Cardiac fibroblast (primary cell): Measurements from ENCODE around the gene PIGS.
"Not testable (repeated sequence)": the region's sequence is repeated elsewhere in the genome, so short reads cannot be mapped to it uniquely, and the experiment has no call there.

Source experiments
- DNase-seq, 2 donors: peaks; one replicate each; pipeline versions ENCODE4 v3.0.0 to v3.0.0-alpha.2; 2010; ENCODE audit warnings: low read depth in 2 of 2
- H3K4me3 ChIP-seq, 2 donors: replicated peaks in 1 of 2; 1 replicate in 1 of 2; 2 replicates in 1 of 2; pipeline ENCODE4 v1.5.1; 2011; ENCODE audit warnings: low read depth in 2 of 2, low read length in 2 of 2, mild to moderate bottlenecking in 2 of 2, moderate library complexity in 1 of 2
- CTCF ChIP-seq: IDR thresholded peaks from one replicate; pipeline ENCODE4 v1.5.1; 2011; ENCODE audit warnings: low read depth, mild to moderate bottlenecking, low read length, inconsistent platforms

PIGS gene

GRCh38 chr17:28578246-28579195 lies 7.2 kb upstream of the PIGS start:
- no peak for TF ChIP-seq CTCF
- no peak for DNase-seq

GRCh38 chr17:28577466-28577824 lies 6.1 kb upstream of the PIGS start:
- no peak overlapping the region for H3K4me3 ChIP-seq
- no peak for TF ChIP-seq CTCF

More at GRCh38 chr17:28578246-28579195, 7.2 kb upstream of the PIGS start:
- no peak overlapping the region for H3K4me3 ChIP-seq

GRCh38 chr17:28576758-28577465 lies 5.6 kb upstream of the PIGS start, which contains the start of gene ALDOC:
Gene ALDOC, minus strand, starts transcription at chr17:28576895. Its CDS starts 1,363 bp downstream, at chr17:28575532.
- DNase-seq: peak; percentile 90 to 96
- no peak for TF ChIP-seq CTCF
- H3K4me3 ChIP-seq: peak within 1 kb of the TSS; percentile 38 to 47

More at GRCh38 chr17:28577466-28577824, 6.1 kb upstream of the PIGS start:
- DNase-seq: no peak

GRCh38 chr17:28576016-28576415 lies 4.7 kb upstream of the PIGS start:
- not testable (repeated sequence) for DNase-seq
- peak overlapping the region in 1 of 2 donors; percentile 32 for H3K4me3 ChIP-seq

- no peak for TF ChIP-seq CTCF
- DNase-seq: peak in 1 of 2 donors; percentile 23
- no peak overlapping the region for H3K4me3 ChIP-seq
Observed at GRCh38 chr17:28575126-28575795, 3.9 kb upstream of the PIGS start.

GRCh38 chr17:28574526-28574925 lies 3.2 kb upstream of the PIGS start:
- DNase-seq: no peak
- H3K4me3 ChIP-seq: no peak overlapping the region
- no peak for TF ChIP-seq CTCF
